Cardiac septum (tissue), 1 donor: ENCODE data around the gene SLC6A1. TPM values are rescaled to one million over a fixed set of nuclear protein-coding genes. Genes with fewer than 3 reads are reported as not detected.
"Not testable (repeated sequence)": the region's sequence is repeated elsewhere in the genome, so short reads cannot be mapped to it uniquely, and the experiment has no call there.

ENCODE experiments used
- DNase-seq: peaks from one replicate; pipeline ENCODE4 v3.0.0-alpha.2; 2020; ENCODE audit warnings: low spot score
- intact Hi-C: fragments of 100-400 bp; cut with DNase I; formaldehyde crosslinking; loops from one replicate; pipeline ENCODE4 v1.14.0; 2022
- total RNA-seq: library from RNA; stranded (reverse); fragmentation: NEBNext Ultra II Directional; extraction: Animal tissue kit (Norgen Biotek cat#: 25700); gene quantifications from one replicate; pipeline ENCODE4 v1.2.1, GENCODE V29; 2021
- donor health status: DM: no; HTN: no; CAD: no.

The SLC6A1 gene
- total RNA-seq, 1 donor from 2014 or later, result 2.1 TPM

- intact Hi-C loops, result no loop called here
- no peak for DNase-seq
Measured at GRCh38 chr3:11050666-11051323, 58.2 kb downstream of the SLC6A1 start.

GRCh38 chr3:11053926-11054503, 61.5 kb downstream of the SLC6A1 start:
- no peak for DNase-seq
- intact Hi-C loops, result no loop called here

GRCh38 chr3:11054739-11055438, 62.3 kb downstream of the SLC6A1 start:
- intact Hi-C loops, result no loop called here
- no peak for DNase-seq

- no peak for DNase-seq
- intact Hi-C loops, result no loop called here
Measured at GRCh38 chr3:11055496-11055895, 62.9 kb downstream of the SLC6A1 start.

GRCh38 chr3:11056531-11057050, 64.0 kb downstream of the SLC6A1 start:
- intact Hi-C loops, result no loop called here
- no peak for DNase-seq

- intact Hi-C loops, result loop anchor here (2.0 kb wide), 2 partner anchors 149 to 299 kb away; no protein-coding TSS in a partner anchor
- no peak for DNase-seq
Measured at GRCh38 chr3:11057655-11058054, 65.1 kb downstream of the SLC6A1 start.

- no peak for DNase-seq
- intact Hi-C loops, result loop anchor here (1.0 to 2.0 kb wide), 3 partner anchors 115 to 300 kb away; no protein-coding TSS in a partner anchor
Measured at GRCh38 chr3:11059090-11059798, 66.7 kb downstream of the SLC6A1 start.

GRCh38 chr3:11059799-11060115, 67.2 kb downstream of the SLC6A1 start:
- intact Hi-C loops, result loop anchor here (1.0 to 10.0 kb wide), 6 partner anchors 95 to 595 kb away; partner anchors contain the start of gene HRH1
- no peak for DNase-seq

GRCh38 chr3:11060500-11061251, 68.1 kb downstream of the SLC6A1 start:
- DNase-seq, result peak; percentile 84
- intact Hi-C loops, result loop anchor here (2.0 to 10.0 kb wide), 3 partner anchors 94 to 594 kb away; partner anchors contain the start of gene HRH1

GRCh38 chr3:11061268-11061871, 68.8 kb downstream of the SLC6A1 start:
- DNase-seq, result not testable (repeated sequence)
- intact Hi-C loops, result loop anchor here (2.0 to 10.0 kb wide), 3 partner anchors 93 to 593 kb away; partner anchors contain the start of gene HRH1

GRCh38 chr3:11062704-11063103, 70.2 kb downstream of the SLC6A1 start:
- intact Hi-C loops, result loop anchor here (10.0 kb wide), 2 partner anchors 272 to 592 kb away; no protein-coding TSS in a partner anchor
- DNase-seq, result no peak

- intact Hi-C loops, result no loop called here
- DNase-seq, result no peak
Measured at GRCh38 chr3:11071096-11071755, 78.7 kb downstream of the SLC6A1 start.

GRCh38 chr3:11072631-11073030, 80.1 kb downstream of the SLC6A1 start:
- DNase-seq, result no peak
- intact Hi-C loops, result no loop called here

- intact Hi-C loops, result no loop called here
- no peak for DNase-seq
Measured at GRCh38 chr3:11074011-11074410, 81.5 kb downstream of the SLC6A1 start.

- intact Hi-C loops, result no loop called here
- DNase-seq, result no peak
Measured at GRCh38 chr3:11074451-11074850, 81.9 kb downstream of the SLC6A1 start.

GRCh38 chr3:11075122-11075521, 82.6 kb downstream of the SLC6A1 start:
- intact Hi-C loops, DNase-seq: not testable (repeated sequence)

- intact Hi-C loops, result no loop called here
- no peak for DNase-seq
Measured at GRCh38 chr3:11076711-11077110, 84.2 kb downstream of the SLC6A1 start.

- no peak for DNase-seq
- intact Hi-C loops, result no loop called here
Measured at GRCh38 chr3:11077466-11077865, 84.9 kb downstream of the SLC6A1 start.
